NCI-H345 (cell line): ENCODE measurements around the gene ABHD10.

Experiments
- DNase-seq: peaks from one replicate; lab custom pipeline; 2025; lab: John Stamatoyannopoulos, UW

Gene ABHD10

DNA sequence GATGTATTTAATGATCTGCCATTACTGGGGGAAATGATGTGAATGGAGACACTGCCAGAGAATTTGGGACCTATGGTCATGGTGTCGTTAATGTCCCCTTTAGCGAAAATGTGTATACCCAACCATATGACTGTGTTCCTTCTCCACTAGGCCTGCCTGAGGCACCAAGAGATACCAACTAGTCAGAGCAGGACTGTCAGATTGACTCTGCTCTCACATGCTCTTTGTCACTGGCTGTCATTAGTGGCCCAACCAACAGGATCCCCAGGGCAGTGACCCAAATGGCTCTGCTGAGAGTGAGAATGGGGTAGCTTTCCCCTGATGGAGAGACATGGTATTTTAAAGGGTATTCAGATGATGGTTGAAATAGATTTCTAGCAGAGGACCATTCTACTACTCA, 22.7 kb downstream of the ABHD10 start:
- no peak for DNase-seq

DNA sequence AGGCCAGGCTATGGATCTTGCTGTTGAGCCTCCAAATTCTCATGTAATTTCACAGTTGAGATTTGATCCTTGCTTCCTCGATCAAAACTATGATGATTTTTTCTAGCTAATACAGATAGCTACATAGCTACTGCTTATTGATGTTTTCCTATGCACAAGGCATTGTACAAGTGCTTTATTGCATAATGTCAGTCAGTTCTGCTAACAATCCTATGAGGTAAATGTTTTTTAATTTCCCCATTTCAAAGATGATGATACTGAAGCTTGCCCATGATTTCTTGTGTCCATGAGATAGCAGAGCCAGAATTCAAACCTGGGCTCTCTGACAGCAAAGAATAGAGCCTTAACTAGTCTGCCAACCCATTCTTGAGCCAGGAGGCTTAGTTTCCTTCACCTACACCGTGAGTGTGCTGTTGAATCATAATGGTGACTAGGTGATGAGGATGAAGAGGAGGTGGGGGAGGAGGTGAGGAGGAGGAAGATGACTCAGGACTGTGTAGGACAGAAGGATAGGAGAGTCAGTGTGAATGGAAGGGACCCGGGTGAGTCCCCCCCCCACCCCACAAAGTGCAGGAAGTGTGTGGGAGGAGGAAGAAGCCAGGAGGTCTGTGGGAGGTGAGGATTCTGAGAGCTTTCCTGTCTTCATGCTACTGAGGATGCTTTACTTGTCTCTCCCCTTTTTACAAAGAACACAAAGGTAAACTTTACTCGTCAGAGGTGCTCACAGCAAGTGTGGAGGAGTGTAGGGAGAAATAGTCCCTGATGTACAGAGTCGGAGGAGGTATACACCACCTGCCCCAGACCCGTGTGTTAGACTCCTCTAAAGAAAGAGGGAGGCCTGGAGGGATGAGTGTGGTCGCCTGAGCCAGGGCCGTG, 23.5 kb downstream of the ABHD10 start:
- no peak for DNase-seq

DNA sequence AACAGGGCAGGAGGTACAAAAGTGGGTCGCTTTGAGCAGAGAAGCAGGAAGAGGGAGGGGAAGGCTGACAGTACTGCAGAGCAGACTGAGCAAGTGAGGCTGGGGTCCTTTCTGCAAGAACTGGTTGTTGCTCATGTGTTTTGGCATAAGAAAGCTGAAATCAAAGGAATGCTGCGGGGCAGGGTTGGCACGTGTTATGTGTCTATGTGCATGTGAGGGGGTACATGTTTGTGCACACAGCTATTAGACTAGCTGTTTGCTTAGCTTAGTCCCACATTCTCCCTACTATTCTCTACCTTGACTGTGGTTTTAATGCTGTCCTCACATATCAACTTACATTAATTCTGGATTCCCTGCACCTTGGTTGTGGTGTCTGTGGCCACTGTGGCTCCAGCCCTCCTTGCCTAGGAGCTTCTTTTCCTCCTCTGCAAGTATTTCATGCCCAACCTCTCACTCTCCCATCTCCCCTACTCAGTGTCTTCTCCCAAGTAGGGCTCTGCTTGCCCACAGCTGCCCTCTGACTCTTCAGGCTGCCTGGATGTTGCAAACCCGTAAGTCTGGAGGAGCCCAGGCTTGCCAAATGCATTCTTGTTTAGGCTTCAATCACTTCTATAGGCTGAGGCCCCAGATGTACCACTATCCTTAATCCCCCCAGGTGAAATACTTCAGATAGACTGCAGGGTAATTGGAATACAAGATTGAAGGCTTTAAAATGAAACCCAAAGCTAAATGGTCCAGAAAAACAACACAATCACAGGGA, 24.7 kb downstream of the ABHD10 start:
- no peak for DNase-seq

DNA sequence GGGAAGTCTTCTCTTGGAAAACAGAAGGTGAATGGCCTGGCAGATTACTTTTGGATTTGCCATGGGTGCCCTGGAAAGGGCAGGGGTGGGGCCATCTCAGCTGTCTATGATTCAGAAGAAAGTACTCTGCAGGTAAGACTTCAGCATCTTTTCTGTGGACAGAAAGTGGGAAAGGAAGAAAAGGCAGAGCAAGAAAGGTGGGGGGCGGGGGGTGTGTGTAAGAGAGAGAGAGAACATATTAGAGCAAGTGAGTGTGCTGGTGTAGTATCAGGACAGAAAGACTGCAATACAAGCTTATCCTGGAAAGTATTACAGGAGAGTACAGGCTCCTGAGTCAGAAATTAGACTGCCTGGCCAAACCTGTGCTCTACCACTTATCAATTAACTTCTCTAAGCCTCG, 25.4 kb downstream of the ABHD10 start:
- DNase-seq = no peak

DNA sequence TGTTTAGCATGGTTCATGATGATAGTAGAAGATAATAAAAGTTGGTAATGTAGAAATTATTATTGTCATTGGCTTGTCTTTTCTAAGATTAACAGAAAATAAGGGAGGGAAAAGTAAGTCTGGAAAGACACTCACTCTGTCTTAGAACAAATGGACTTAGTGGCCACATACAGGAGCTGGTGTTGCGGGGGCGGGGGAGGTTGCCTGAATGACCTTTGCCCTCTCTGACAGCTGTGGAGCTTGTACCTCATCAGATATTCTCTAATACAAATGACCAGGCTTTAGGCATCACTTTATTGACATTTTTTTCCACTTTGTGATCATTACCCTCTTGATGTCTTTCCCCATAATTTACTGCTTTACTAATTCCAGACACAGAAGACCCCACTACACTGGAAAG, 25.8 kb downstream of the ABHD10 start:
- DNase-seq = no peak

DNA sequence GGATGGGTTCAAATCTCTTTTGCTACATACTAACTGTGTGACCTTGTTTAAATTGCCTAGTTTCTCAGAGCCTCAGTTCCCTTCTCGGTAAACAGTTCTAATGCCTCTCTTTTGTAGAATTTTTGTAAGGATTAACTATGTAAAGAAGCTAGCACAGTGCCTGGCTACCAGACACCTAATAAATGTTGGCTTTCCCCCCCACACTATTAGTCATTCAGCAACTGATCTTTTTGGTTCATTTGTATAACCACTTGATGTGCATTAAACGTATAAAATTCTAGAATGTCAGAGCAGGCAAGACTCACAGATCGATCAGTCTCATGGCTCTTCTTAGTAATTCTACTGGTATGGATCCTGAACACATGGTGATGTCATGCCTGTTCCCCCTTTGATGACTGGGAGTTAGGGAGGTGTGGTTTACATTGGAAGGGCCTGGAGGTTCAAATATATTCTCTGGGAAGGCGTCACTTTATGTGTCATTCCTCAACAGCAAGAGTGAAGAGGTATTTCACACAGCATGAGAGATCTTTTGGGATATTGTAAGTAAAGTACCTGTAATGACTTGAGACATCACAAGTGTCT, 26.4 kb downstream of the ABHD10 start:
- no peak for DNase-seq

DNA sequence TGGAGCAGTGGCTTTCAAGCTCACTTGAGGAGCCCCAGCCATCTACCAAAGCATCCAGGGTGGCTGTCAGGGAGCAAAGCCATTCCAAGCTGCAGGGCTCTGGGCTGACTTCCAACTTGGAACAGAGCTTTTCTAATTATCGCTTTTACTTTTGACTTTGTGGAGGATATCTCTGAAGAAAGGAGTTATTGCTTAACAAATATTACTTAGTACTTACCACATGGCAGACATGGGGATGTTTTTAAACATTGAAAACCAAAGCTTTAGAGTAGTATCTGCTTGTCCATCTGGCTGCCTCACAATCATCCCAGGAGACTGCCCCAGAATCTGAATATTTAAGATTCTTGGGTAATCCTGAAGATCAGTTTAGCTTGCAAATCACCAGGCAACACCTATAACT, 28.8 kb downstream of the ABHD10 start:
- DNase-seq = no peak

DNA sequence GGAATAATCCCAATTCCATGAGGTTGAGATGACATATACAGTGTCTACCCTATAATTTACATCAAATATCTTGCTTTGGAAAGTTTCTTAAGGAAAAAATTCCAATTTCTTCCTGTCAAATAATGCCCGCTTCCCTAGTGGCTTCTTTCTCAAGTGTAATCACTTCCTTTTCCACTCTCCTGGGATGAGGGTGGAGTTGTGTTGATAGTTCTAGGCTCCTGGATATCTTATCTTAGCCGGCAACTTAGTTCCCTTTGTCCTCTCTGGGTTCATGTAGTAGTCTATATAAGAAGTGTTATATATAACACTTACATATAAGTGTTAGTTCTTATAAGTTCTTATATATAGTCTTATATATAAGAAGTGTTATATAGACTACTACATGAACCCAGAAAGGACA, 30.8 kb downstream of the ABHD10 start:
- no peak for DNase-seq

DNA sequence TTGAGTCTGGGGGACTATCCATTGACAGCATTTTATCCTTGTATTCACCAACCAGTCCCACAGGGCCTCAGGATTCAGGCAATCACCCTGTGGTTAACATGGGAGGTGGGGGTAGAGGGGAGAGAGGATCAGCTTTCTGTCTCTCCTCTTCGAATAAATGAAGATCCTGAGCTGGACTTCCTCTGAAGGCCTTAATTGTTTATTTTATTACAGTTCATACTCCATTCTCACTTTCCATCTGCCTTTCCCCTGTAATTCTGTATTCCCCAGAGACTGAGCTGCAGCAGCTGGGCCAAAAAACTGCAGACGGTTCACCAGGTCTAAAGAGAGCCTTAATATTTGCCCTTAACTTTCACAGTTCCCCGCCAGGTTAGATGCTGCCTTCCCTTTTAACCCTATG, 31.8 kb downstream of the ABHD10 start:
- no peak for DNase-seq

DNA sequence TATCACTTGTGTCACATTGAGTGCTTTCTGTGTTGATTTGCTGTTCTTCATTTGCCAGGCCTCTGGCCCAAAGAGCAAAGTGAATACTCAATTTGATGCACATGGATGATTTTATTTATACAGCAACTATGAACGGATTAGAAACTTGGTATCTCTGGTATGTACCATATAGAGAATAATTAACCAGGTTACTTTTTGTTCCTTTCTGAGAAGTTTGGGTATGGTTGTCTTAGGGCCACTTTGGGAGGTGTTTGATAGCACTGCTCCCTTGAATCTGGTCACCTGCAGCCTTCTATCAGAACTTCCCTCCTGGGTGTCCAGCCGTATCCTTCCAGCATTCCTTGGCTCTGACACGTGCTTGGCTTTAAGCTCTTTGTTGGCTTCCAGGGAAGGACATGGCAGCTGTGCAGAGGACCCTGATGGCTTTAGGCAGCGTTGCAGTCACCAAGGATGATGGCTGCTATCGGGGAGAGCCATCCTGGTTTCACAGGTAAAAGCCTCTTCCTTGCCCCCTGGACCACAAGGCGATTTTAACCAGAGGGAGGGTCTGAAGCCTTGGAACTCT, 32.6 kb downstream of the ABHD10 start:
- no peak for DNase-seq

DNA sequence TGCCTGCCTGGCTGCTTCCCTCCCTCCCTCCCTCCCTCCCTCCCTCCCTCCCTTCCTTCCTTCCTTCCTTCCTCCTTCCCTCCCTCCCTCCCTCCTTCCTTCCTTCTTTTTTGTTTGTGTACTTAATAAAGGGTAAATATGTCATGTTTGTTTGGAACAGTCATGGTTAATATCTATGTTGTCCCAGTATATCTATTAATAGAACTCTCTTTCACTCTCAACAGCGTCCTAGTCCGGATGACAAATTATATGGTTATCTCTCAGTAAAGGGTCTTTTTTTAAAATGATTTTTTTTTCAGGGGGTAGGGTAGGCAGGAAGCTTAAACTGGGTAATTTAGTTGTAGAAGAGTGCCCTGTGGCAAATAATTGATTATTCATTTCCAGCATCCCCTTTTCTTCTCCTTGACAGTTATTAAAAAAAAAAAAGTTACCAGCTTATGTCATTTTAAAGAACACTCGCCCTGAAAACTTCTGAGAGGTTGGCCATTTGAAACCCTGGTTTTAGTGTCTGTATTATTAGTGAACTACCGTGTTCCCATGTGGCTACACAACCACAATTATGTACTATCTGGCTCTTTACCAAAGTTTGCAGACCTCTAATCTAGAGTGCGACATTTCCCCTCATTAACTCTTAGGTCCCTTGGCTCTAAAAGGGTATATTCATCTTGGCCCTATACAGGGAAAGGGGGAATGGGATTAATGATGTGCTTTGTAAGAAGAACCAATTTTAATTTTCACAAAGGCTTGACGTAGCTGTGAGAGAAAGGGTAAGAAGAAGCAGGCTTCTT, 33.6 kb downstream of the ABHD10 start:
- no peak for DNase-seq

DNA sequence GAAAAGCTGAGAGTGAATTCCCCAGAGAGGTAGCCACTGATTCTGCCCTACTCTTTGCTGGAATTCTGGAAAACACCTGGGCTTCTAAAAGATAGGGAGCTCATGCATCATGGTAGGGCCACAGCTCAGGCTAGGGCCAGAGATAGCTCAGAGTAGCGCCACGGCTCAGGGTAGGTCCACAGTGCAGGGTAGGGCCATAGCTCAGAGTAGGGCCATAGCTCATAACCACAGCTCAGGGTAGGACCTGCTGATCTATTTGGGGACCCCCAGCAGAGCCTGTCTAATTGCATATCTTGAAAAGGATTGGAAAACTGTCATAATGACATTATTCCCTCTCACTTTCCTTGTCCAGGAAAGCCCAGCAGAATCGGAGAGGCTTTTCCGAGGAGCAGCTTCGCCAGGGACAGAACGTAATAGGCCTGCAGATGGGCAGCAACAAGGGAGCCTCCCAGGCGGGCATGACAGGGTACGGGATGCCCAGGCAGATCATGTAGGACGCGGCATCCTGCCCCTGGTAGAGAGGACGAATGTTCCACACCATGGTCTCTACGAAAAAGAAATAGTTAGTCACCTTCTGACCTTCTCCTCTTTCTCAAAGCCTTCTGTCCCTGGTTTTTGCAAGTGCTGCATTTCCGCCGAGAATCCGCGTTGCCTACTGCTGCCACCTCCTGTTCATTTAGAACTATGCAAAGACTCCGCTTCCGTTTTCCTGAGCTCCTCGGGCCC, 34.4 kb downstream of the ABHD10 start:
- no peak for DNase-seq

DNA sequence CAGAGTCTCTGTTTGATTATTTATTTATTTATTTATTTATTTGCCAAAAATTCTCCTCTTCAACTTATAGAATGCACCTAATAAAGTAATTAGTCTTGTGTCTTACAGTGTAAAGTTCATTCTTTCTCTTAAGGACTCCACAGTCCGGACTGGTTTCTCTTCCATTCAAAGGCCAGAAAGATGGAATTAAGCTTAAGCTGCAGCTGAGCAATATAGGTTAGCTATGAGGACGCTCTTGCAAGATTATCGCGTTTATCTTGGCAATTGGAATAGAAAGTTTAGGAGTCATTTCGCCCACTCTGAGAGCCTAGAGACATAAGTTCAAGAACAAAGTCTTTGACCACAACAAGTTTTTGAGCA, 34.9 kb downstream of the ABHD10 start:
- DNase-seq = no peak

DNA sequence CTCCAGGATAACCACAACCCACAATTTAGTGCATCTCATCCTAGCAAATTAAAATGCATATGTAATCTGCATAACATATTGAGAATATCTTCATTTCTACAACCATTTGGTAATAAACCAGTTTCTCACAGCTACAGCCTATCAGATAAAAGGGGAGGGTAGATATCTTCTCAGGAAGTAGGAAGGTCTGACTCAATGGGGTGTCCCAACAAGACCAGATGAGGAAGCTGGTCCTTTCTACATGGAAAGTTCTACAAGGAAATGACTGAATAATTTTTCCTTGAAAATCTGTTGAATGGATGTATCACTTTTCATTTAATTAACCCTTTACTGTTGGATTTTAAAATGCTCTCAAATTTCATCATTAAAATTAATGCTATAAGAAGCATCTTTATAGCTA, 38.3 kb downstream of the ABHD10 start:
- no peak for DNase-seq

DNA sequence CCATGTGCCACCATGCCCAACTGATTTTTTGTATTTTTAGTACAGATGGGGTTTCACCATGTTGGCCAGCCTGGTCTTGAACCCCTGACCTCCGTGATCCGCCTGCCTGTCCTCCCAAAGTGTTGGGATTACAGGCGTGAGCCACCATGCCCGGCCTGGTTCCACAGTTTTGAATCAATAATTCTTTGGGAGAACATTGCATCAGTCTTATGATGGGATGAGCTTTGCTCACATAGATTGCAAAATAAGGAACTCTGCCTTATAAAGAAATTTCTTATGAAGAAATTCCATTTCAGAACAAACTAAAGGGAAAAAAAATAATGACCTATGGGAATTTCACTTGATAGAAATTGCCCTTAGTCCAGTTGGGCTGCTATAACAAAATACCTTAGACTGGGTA, 39.9 kb downstream of the ABHD10 start:
- DNase-seq = no peak

DNA sequence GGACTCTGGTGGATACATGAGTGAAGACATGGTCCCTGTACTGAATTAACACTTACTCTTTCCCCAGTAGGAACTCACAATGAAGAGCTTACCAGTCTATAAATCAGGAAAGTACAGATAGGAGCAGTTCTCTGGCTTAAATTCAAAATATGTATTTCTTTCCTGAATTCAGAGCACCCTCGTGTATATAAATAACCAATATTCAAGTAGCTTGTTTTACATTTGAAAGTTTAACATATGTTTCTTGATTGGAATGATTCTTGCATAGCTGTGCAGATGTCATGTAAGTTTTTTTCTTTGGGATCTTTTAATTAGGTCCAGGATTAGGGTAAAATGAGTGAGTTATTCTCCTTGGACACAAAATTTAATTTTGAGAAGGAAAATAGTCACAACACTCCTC, 40.9 kb downstream of the ABHD10 start:
- no peak for DNase-seq

DNA sequence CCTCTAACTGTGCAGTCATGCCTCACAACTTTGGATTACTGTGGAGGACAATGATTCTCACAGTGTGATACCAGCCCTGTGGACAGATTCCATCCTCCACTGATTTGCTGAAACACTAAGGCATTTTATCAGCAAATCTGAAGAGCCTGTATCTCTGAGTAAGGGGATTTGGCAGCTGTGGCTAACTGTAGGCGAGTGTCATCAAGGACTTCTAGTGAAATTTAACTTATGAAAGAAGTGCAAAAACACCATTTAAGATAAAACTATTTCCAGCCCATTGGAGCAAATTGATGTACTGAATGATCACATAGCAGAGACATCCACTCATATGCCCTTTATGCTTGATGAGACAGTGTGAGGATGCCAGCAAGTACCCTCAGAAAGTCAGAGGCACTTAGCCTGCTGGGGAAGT, 41.9 kb downstream of the ABHD10 start:
- no peak for DNase-seq

DNA sequence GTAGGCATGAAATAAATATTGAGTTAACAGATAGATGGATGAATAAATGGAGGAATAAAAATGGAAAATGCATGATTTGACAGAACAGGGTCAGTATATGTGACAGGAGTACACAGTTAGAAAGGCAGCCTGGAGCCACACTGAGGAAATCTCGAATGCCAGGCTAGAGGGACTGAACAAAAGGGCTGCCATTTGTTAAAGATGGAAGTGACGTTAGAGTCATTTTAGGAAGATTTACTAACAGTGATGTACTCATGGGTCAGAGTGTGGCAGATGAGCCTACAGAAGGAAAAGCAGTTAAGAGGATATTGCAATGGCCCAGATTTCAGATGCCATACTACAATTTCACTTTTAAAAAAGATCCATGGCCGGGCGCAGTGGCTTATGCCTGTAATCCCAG, 48.3 kb downstream of the ABHD10 start:
- no peak for DNase-seq

DNA sequence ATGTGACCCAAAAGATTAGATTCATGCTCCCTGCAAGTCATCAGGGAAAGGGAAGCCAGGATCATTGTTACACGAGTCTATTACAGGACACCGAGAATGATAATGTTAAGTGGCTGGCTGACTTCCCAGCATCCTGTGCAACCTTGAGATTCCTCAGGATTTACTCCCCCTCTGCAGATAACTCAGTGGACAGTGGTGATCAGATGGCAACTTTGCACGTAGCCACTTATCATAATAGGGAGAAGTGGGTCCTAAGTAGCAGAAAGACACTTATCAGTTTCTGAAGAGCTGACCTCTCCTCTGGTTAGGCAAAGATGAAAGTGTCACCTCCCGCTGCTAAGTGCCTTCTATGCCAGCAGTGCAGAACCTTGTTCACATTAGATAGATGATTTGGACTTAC, 49.0 kb downstream of the ABHD10 start:
- DNase-seq = peak; percentile 34

DNA sequence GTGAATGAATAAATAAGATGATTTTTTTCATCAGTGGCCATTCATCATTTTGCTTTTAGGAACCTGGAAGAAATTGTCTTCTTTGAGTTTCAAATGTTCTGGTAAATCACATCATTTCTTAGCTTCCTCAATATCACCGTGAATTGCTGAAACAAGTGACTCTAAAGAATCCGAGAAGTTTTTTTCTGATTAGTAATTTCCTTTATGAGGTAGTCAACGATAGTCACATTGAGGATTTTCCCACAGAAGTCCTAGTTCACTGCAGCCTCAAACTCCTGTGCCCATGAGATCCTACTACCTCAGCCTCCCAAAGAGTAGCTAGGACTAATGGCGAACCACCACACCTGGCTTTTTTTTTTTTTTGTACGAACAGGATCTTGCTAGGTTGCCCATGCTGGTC, 52.1 kb downstream of the ABHD10 start:
- DNase-seq = no peak

DNA sequence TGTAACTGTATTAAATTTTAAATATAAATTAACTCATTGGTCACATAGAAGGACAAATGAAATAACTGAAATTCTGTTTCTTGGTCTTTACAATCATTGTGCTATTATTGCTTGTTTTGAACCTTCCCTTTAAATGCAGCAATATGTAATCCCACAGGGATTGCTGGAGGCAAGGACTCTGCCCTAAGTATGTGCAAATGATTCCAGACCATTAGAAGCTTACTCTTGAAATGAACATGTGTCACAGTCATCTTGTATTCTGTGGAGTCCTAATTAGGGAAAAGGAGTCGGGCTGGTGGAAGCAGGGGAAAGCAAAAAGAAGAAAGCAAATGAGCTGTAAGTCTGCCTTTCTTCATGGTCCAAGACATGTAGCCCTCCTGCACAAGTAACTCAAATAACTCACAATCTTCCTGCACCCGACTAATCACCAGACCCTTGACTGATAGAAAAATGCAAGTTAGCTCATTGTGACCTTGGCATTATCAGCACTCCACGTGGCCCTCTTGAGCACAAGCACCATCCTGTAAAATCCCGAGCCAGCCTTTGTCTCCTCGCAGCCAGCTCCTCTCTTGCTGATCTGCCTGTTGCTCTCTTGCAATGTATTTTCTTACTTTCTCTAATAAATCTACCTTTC, 53.4 kb downstream of the ABHD10 start:
- DNase-seq = peak; percentile 21
